HepG2 (cell line): ENCODE data around the gene TMEM266. TPM values are rescaled to one million over a fixed set of nuclear protein-coding genes. Genes with fewer than 3 reads are reported as not detected.

ENCODE experiments used
- ATAC-seq: fragments of 200-7000 bp; cut with Tn5 transposase; 3 replicates; pipeline ENCODE4 v1.9.1; 2020; ENCODE audit warnings: mild to moderate bottlenecking, moderate library complexity
- BruUV-seq: library from RNA; stranded (reverse); fragments of 400-500 nt; replicated peaks from 2 replicates; lab custom pipeline; 2021; lab: Mats Ljungman, UMichigan
- CTCF ChIA-PET: fragments of 300-600 bp; formaldehyde crosslinking; extraction: SDS; loops from one replicate; lab custom pipeline; 2021; ENCODE audit warnings: low total read pairs, inconsistent platforms, low intra/inter-chr PET ratio; lab: Yijun Ruan, JAX
- POLR2A ChIA-PET: fragments of 350-600 bp; sonication (Branson Sonifier 250); formaldehyde crosslinking; loops from one replicate; lab custom pipeline; 2020; ENCODE audit warnings: antibody characterized with exemption, inconsistent platforms; lab: Yijun Ruan, JAX
- DNase-seq: peaks from one replicate; pipeline ENCODE4 v3.0.0-alpha.2; 2015; ENCODE audit warnings: low spot score
- FAIRE-seq: peaks from 3 replicates; lab custom pipeline; 2011; peaks lifted over from hg19 to GRCh38; lab: Jason Lieb, UNC
- H2AFZ ChIP-seq: one replicate; pipeline ENCODE4 v1.6.1; 2011; ENCODE audit warnings: low read length, inconsistent platforms
- H3K27ac ChIP-seq: fragments of 300-600 bp; 3 replicates; pipeline ENCODE4 v1.8.0; 2011; ENCODE audit warnings: mixed run types, mild to moderate bottlenecking, mixed read lengths, low read length, inconsistent platforms; ENCODE audit not compliant: insufficient read depth; ENCODE audit errors: extremely low read length
- H3K27me3 ChIP-seq, 2 experiments: fragments of 200-600 bp in 1 of 2; 2 replicates in 1 of 2; 3 replicates in 1 of 2; pipeline versions ENCODE4 v1.6.0 to v1.8.0; 2011; ENCODE audit warnings: low read length in 2 of 2, mild to moderate bottlenecking in 2 of 2, moderate library complexity in 2 of 2, inconsistent platforms in 1 of 2; ENCODE audit not compliant: insufficient read depth in 2 of 2, control insufficient read depth in 1 of 2
- H3K36me3 ChIP-seq, 2 experiments: fragments of 200-600 bp in 1 of 2; replicated peaks in 1 of 2; 2 replicates in 1 of 2; 3 replicates in 1 of 2; pipeline versions ENCODE4 v1.5.1 to v1.8.0; 2011; ENCODE audit warnings: low read length in 2 of 2, inconsistent platforms in 1 of 2; ENCODE audit not compliant: insufficient read depth in 2 of 2, control insufficient read depth in 1 of 2
- H3K4me1 ChIP-seq: 2 replicates; pipeline ENCODE4 v1.5.1; 2012; ENCODE audit warnings: low read length, inconsistent platforms; ENCODE audit not compliant: insufficient read depth
- H3K4me2 ChIP-seq: 2 replicates; pipeline ENCODE4 v1.6.0; 2011; ENCODE audit warnings: low read depth, low read length, inconsistent platforms
- H3K4me3 ChIP-seq, 3 experiments: fragments of 200-600 bp in 1 of 3; sonication (generic), shearing (Covaris generic) in 1 of 3; replicated peaks in 1 of 3; 2 replicates each; pipeline ENCODE4 v1.5.1; 2011 to 2016; ENCODE audit warnings: low read length in 3 of 3, inconsistent platforms in 2 of 3, low read depth in 2 of 3, mild to moderate bottlenecking in 2 of 3, control low read depth in 1 of 3, mixed read lengths in 1 of 3; ENCODE audit not compliant: insufficient read depth in 1 of 3
- H3K79me2 ChIP-seq: one replicate; pipeline ENCODE4 v1.6.1; 2011; ENCODE audit warnings: low read length, inconsistent platforms; ENCODE audit not compliant: insufficient read depth
- H3K9ac ChIP-seq: 2 replicates; pipeline ENCODE4 v1.6.0; 2011; ENCODE audit warnings: mild to moderate bottlenecking, low read depth, low read length, inconsistent platforms; ENCODE audit not compliant: insufficient read depth
- H3K9me3 ChIP-seq: 2 replicates; pipeline ENCODE4 v1.5.1; 2012; ENCODE audit warnings: mild to moderate bottlenecking, low read length
- H4K20me1 ChIP-seq: 2 replicates; pipeline ENCODE4 v1.6.0; 2011; ENCODE audit warnings: inconsistent platforms, mild to moderate bottlenecking, low read length, moderate library complexity; ENCODE audit not compliant: insufficient read depth
- YEATS4 ChIP-seq: sonication (generic); formaldehyde crosslinking; IDR thresholded peaks from 2 replicates; pipeline ENCODE4 v1.4.0; 2020; ENCODE audit warnings: missing genetic modification reagents, borderline replicate concordance
- ZNF292 ChIP-seq: sonication (generic); formaldehyde crosslinking; IDR thresholded peaks from 2 replicates; pipeline ENCODE4 v1.8.1; 2022; ENCODE audit warnings: mild to moderate bottlenecking, low read depth, missing genetic modification reagents, borderline replicate concordance
- ZNF431 ChIP-seq: sonication (generic); formaldehyde crosslinking; IDR thresholded peaks from 2 replicates; pipeline ENCODE4 v1.9.0; 2022; ENCODE audit warnings: missing genetic modification reagents, low read depth, mild to moderate bottlenecking, borderline replicate concordance
- ZNF451 ChIP-seq: sonication (generic); formaldehyde crosslinking; IDR thresholded peaks from 2 replicates; pipeline ENCODE4 v1.5.0; 2020; ENCODE audit warnings: mild to moderate bottlenecking, missing genetic modification reagents
- WGBS: methylation state at CpG from one replicate; pipeline ENCODE4 v1.1.6; 2017; ENCODE audit warnings: low lambda C conversion rate; 5-methylcytosine and 5-hydroxymethylcytosine counted together
- in situ Hi-C: cut with HindIII; loops from 2 replicates; pipeline ENCODE4 v1.10.0; 2017; ENCODE audit warnings: low pct_unique_long_range_greater_than_20kb; ENCODE audit not compliant: extremely low pct_ligation_motif_present
- intact Hi-C: fragments of 100-400 bp; cut with micrococcal nuclease; formaldehyde crosslinking; loops from one replicate; pipeline ENCODE4 v1.10.0; 2022; ENCODE audit not compliant: unreplicated experiment
- polyA plus RNA-seq, 8 experiments: library from polyadenylated mRNA; depleted of rRNA in 3 of 8; stranded (reverse) in 7 of 8; unstranded in 1 of 8; fragments of >200 nt; fragmentation: Illumina TruSeq in 4 of 8; extraction: Trizol in 4 of 8; gene quantifications; 2 replicates each; pipeline versions ENCODE4 v1.2.1 to v1.2.3, GENCODE V29; 2011 to 2016; ENCODE audit warnings: low read depth in 4 of 8, missing spikeins in 1 of 8, mixed read lengths in 1 of 8; ENCODE audit not compliant: insufficient read depth in 1 of 8
- total RNA-seq, 5 experiments: library from RNA; depleted of rRNA; stranded (reverse); fragments of >200 nt; fragmentation: Illumina TruSeq; extraction: Trizol; gene quantifications; 2 replicates each; pipeline ENCODE4 v1.2.3, GENCODE V29; 2016; ENCODE audit warnings: low read depth in 1 of 5
- TF ChIP-seq, protein P1 (sequence below): sonication (generic); formaldehyde crosslinking; IDR thresholded peaks from 2 replicates; pipeline ENCODE4 v1.8.0; 2022; ENCODE audit warnings: low read depth, missing genetic modification reagents

Gene TMEM266
- total and polyA plus RNA-seq, 2 of the 13 experiments (the other 11 are each of a cell fraction or from before 2014, with no cell fraction given) = 0.04 TPM; not detected in 1

DNA sequence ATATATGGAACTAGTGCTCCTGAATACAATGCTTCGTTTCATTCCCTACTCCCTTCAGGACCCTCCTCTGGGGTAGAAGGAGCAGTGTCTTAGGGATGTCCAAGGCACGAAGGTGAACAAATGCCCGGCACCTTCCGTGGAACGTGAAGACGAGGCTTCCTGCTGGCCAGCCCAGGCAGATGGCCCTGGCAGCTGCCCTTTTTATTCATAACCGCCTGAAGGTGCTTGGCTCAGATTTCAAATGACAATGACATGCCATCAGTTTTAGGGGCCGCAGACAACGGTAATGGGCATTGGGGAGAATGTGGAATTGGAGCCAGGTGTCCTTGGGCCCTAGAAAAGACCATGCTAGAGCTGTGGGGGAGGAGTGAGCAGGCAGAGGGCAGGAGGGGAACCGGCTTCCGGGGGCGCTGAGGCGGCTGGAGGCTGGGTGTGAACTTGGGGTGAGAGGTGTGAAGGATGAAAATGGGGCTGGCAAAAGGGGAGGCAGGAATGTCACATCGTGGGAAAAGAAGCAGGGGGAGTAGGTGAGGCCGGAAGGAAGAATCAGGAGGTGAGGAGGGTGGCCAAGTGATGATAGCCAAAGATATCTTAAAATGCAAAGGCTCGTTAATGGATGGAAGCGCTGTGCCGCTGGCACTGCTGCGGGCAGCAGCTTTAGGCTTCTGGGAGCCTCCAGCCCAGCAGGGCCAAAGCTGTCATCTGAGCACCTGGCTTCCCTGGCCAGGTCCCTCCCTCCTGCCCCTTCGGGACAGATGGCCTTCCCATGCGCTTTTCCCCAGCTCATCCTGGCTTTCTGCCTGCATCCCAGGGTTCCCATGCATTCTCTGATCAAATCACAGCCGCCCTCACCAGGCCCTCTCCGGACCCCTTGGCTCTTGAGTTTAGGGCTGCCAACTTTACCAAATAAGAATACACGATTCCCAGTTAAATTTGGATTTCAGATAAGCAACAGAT is 93.7 kb downstream of the TMEM266 start:
- Histone ChIP-seq H4K20me1 (no peaks in the 10 kb centered on the region), H3K4me2 (no peak overlapping the region), H3K9ac (no peak overlapping the region), H3K4me3 (no peak overlapping the region), H3K36me3 (no peaks in the 10 kb centered on the region), H3K9me3 (no peaks in the 10 kb centered on the region), H3K4me1 (no peaks in the 10 kb centered on the region), H3K27ac (no peak overlapping the region), H2AFZ (no peak overlapping the region), H3K27me3 (peaks cover 1 to 66% of the 10 kb centered on the region in 2 experiments; a peak in 4 of 5 replicates), H3K79me2 (no peaks in the 10 kb centered on the region)
- CTCF ChIA-PET = no interaction called here
- no peak for DNase-seq
- no peak for FAIRE-seq
- in situ Hi-C loops = no loop called here
- BruUV-seq = no TSS peak
- POLR2A ChIA-PET = no interaction called here
- intact Hi-C loops = no loop called here
- TF ChIP-seq, protein P1, sequence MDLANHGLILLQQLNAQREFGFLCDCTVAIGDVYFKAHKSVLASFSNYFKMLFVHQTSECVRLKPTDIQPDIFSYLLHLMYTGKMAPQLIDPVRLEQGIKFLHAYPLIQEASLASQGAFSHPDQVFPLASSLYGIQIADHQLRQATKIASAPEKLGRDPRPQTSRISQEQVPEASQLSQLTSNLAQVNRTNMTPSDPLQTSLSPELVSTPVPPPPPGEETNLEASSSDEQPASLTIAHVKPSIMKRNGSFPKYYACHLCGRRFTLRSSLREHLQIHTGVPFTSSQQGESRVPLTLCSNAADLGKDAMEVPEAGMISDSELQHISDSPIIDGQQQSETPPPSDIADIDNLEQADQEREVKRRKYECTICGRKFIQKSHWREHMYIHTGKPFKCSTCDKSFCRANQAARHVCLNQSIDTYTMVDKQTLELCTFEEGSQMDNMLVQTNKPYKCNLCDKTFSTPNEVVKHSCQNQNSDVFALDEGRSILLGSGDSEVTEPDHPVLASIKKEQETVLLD (CRISPR knock-in tag) = no peak
- TF ChIP-seq YEATS4 (CRISPR knock-in tag) (no peak), ZNF431 (no peak), ZNF451 (CRISPR knock-in tag) (no peak), ZNF292 (CRISPR knock-in tag) (no peak)
- WGBS = 34% methylated on average over 22 of the region's 24 CpGs
- ATAC-seq = no peak
